Choroid plexus epithelial cell (primary cell): ENCODE data around the gene NOS2.
"Not testable (repeated sequence)": the region's sequence is repeated elsewhere in the genome, so short reads cannot be mapped to it uniquely, and the experiment has no call there.

Experiments used
- DNase-seq: peaks from one replicate; pipeline ENCODE4 v3.0.0-alpha.2; 2010; ENCODE audit warnings: low read depth
- H3K4me3 ChIP-seq: 2 replicates; pipeline ENCODE4 v1.5.1; 2011; ENCODE audit warnings: low read depth, mild to moderate bottlenecking, control low read depth, low read length, moderate library complexity
- TF ChIP-seq, protein P1 (sequence below): conservative IDR thresholded peaks from 2 replicates; pipeline ENCODE4 v1.5.1; 2011; ENCODE audit warnings: low read depth, mild to moderate bottlenecking, control low read depth, inconsistent platforms, low read length, moderate library complexity

NOS2 gene

DNA sequence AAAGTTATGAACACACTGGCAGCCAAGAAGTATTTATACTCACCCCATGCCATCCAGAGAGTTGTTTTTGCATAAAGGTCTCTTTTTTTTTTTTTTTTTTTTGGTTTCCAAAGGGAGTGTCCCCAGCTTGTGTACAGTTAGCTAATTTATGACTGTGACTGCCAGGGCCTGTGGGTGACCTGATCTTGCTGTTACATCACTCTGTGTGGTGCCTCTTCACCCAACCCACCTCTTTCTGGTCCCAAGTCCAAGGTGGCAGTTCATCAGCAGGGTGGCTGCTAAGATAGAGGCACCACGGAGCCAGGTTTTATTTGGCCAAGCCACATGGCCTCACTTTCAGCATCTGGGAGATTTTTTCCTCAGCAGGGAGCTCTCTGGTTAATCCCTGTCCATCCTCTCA lies at the start of gene NOS2:
NOS2 (minus strand) TSS at position 8 of the 400 bp plus-strand sequence. CDS start 1,720 bp downstream, outside the sequence.
- no peak within 1 kb of the TSS for H3K4me3 ChIP-seq
- DNase-seq = no peak
- TF ChIP-seq, protein P1, sequence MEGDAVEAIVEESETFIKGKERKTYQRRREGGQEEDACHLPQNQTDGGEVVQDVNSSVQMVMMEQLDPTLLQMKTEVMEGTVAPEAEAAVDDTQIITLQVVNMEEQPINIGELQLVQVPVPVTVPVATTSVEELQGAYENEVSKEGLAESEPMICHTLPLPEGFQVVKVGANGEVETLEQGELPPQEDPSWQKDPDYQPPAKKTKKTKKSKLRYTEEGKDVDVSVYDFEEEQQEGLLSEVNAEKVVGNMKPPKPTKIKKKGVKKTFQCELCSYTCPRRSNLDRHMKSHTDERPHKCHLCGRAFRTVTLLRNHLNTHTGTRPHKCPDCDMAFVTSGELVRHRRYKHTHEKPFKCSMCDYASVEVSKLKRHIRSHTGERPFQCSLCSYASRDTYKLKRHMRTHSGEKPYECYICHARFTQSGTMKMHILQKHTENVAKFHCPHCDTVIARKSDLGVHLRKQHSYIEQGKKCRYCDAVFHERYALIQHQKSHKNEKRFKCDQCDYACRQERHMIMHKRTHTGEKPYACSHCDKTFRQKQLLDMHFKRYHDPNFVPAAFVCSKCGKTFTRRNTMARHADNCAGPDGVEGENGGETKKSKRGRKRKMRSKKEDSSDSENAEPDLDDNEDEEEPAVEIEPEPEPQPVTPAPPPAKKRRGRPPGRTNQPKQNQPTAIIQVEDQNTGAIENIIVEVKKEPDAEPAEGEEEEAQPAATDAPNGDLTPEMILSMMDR = no peak

DNA sequence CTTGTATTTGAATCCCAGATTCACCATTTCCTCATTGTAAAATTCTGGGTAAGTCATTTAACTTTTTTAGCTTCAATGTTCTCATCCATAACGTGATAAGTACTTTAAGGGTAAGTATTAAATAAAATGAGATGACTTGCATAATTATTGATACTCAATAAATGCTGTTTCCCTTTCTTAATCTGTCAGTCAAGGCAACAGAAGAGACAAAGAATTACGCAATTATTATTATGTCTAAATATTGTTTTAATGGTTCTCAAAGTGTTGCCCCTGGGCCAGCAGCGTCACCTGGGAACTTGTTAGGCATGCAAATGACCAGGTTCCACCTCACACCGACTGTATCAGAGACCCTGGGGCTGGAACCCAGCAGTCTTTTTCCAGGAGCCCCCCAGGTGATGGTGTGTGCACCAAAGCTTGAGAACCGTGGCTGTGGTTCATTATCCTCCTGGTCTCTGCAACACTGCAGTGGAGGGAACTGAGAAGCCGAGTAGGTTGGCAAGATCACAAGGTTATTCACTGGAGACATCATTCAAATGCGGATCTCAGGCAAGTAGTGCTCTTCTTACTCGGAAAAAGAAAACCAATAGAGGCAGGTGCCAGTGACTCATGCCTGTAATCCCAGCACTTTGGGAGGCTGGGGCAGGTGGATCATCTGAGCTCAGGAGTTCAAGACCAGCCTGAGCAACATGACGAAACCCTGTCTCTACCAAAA lies 49.3 kb upstream of the NOS2 start:
- TF ChIP-seq, protein P1 = no peak
- H3K4me3 ChIP-seq = no peak overlapping the region

DNA sequence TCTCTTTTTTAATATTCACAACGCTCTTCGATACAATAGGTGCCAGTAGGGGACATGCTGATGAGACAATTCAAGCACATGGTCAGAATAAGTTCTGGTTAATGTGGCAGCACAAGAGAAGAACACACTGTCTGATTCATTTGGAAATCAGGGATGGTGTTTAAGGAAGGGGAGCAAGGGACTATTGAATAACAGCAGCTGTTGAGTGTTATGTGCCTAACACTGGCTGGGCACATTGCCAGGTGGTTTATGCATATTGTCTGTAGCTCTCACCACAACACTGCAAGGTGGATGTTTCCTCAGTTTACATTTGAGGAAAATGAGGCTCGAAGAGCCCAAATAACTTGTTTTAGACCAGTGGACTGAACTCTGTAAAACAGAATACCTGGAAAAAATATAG lies 48.6 kb upstream of the NOS2 start:
- no peak for DNase-seq
- no peak overlapping the region for H3K4me3 ChIP-seq
- TF ChIP-seq, protein P1 = no peak

More for the DNA sequence above, 49.3 kb upstream of the NOS2 start:
- DNase-seq = no peak

DNA sequence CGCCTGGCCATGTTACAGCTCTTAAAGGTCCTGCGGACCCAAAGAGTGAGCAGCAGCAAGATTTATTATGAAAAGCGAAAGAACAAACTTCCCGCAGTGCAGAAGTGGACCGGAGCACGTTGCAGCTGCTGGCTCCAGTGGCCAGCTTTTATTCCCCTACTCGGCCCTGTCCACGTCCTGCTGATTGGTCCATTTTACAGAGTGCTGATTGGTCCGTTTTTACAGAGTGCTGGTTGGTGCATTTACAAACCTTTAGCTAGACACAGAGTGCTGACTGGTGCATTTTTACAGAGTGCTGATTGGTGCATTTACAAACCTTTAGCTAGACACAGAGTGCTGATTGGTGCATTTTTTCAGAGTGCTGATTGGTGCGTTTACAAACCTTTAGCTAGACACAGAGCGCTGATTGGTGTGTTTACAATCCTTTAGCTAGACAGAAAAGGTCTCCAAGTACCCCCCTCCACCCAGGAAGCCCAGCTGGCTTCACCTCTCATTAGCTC lies 46.5 kb upstream of the NOS2 start:
- H3K4me3 ChIP-seq, DNase-seq: not testable (repeated sequence)

DNA sequence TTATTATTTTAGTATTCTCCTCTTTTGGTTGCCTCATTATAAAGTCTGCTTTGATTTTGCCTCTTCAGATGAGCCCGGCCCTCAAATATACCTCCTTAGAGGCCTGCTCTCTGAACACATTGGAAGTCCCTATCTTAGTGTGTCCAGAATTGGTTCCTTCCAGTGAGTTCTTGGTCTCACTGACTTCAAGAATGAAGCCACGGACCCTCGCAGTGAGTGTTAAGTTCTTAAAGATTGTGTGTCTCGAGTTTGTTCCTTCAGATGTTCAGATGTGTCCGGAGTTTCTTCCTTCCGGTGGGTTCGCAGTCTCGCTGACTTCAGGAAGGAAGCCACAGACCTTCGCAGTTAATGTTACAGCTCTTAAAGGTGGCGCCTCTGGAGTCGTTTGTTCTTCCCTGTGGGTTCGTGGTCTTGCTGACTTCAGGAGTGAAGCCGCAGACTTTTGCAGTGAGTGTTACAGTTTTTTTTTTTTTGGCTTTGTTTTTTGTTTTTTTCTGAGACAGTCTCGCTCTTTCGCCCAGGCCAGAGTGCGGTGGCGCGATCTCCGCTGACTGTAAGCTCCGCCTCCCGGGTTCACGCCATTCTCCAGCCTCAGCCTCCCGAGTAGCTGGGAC lies 45.8 kb upstream of the NOS2 start:
- H3K4me3 ChIP-seq = no peak overlapping the region
- TF ChIP-seq, protein P1 = no peak
- no peak for DNase-seq

DNA sequence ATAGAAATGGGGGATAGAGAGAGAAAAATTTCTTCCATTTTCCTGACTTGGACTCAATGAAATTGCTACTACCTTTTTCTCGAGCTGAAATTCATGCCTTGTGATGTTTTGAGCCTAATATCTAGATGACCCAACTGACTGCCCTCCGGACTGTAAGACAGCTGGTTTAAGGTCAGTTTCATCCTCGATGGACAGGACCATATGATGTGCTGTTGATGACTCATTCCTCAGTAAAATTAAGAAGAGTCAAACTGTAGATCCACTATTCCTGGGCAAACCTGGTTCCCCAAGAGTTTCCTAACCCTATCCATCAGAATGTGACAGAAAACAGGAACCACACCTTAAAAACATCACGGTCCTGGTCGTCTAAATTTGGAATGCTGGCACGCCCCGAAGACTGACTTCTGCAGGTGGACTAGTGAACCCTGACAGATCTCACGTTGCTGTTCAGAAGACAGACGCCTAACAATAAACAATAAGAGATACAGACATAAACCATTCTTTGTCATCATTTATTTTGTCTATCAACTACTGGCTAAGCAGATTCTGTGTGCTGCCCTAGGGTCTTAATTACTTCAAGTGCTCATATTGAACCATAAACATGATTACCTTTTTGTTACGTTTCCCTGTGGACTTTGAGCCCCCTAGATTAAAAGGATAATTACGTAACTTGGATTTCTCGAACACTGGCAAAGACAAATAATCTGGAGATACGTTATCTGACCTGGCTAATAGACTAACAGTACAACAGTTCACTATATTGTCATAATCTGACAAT lies 45.1 kb upstream of the NOS2 start:
- no peak overlapping the region for H3K4me3 ChIP-seq
- no peak for DNase-seq
- TF ChIP-seq, protein P1 = no peak

DNA sequence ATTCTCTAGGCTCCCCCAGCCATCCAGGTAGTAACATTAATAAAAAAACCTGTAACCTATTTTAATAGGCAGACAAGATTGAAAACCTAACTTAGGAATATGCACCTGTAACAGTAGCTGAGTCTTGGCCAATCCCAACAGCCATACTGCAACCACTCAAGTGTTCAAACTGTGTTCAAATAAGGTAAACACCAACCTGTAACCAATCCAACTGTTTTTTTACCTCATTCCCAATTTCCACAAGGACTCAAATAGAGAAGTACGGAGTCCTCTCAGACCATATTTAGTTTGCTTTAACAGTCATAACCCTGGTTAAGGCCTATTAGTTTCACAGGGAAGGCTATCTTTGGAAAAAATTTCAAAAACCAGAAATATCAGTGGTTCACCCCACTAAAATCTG lies 40.4 kb upstream of the NOS2 start:
- TF ChIP-seq, protein P1 = no peak
- DNase-seq = no peak
- H3K4me3 ChIP-seq = no peak overlapping the region

DNA sequence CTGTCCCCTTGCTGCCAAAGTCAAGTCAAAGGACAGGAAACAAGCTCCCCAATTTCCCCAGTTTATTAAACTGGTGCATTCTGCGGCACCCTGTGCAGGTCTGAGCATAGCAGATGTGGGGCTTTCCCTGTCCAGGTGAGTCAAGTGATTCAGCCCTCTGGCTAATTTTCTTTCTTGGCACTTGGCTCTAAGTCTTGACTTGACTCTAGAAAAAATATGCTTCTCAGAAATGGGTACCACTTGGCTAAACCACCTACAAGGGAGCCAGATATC lies 40.0 kb upstream of the NOS2 start:
- not testable (repeated sequence) for H3K4me3 ChIP-seq, DNase-seq

DNA sequence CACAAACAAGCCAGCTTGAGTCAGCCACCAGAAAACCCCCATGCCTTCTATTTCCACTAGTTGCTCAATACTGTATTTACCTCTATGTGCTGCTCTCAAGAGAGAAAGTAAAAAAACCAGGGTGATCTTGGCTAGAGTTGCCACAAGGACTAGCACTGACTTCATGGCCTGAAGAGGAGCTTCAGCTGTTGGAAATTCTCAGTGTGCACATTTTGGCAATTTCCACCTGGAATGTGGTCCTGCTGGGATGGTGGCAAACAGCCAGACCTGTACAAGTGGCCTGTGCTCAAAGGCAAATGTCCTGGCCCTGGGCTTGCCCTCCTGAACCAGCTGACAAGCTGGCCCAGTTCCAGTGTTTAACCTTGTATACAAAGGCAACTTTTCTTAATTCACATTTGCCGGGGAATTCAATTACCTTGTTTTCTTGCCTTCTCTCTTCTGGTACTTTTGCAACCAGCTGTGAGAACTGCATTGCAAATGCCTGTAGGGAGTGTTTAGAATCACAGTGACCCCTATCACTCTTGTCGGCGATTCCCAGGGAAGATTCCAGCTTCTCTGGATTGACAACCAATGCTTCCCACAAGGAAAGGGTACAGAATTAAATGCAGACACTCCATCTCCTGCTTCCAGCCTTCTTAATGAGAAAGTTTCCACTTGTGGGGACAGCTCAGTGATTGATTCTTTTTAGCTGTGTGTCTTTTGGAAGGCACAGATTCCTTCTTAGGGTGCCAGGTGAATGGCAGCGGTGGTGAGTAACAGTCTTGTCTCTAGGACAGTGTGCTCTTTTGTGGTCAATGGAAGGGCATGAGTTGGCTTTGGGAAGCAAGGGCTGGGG lies 39.5 kb upstream of the NOS2 start:
- H3K4me3 ChIP-seq, DNase-seq: not testable (repeated sequence)

DNA sequence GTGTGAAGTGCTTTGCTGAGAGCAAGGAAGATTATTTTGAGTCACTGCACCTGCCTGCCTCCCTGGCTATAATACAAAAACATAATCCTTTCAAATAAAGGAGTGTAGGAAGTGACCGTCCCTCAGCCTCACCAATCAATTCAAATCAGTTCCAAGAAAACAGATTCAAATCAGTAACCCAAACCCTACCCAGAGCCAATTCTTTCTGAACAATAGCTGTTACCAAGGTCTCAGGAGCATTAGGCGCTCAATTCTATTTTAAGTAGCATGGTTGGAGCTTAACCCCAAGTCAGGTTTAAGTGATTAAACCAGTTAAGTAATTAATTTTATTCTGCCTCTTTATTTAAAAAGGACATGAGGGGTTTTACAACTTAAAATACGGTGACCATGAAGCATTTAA lies 38.3 kb upstream of the NOS2 start:
- DNase-seq, H3K4me3 ChIP-seq: not testable (repeated sequence)

DNA sequence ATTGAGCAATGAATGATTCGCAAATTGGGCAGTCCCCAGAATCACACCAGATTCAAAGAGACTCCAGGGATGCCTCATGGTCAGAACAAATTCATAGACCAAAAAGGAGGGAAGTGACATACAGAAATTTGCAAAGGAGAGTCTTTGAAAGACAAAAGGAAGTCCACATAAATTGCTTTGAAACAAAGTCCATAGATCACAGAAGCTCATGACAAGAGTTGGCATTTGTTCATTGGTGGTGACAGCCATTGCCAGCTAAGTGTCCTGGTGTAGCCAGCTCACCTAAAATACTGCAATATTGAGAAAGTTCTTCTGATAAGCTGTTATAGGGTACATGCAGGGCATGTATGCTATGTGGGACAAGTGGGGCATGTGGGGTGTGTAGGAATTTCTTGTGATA lies 37.4 kb upstream of the NOS2 start:
- DNase-seq = not testable (repeated sequence)

More for the DNA sequence above, 37.4 kb upstream of the NOS2 start:
- H3K4me3 ChIP-seq = not testable (repeated sequence)
